Measurements from ENCODE around the gene HGFAC.

Gene HGFAC

GRCh38 chr4:3492741-3493719 lies 51.3 kb downstream of the HGFAC start:
- Histone ChIP-seq H3K9ac (ENCODE audit: low read length) (no peak overlapping the region), H3K4me1 (ENCODE audit: control insufficient read depth, low read depth, low read length) (peaks cover 6% of the 10 kb centered on the region), H3K36me3 (ENCODE audit: control insufficient read depth, low read depth, low read length) (no peaks in the 10 kb centered on the region), H3K27ac (ENCODE audit: low read length) (no peak overlapping the region), H3K4me3 (ENCODE audit: low read length) (no peak overlapping the region), H3K9me3 (ENCODE audit: control insufficient read depth, low read depth, low read length) (no peaks in the 10 kb centered on the region), H3K27me3 (ENCODE audit: control insufficient read depth, insufficient read depth, low read length) (peaks cover 100% of the 10 kb centered on the region)

DNA sequence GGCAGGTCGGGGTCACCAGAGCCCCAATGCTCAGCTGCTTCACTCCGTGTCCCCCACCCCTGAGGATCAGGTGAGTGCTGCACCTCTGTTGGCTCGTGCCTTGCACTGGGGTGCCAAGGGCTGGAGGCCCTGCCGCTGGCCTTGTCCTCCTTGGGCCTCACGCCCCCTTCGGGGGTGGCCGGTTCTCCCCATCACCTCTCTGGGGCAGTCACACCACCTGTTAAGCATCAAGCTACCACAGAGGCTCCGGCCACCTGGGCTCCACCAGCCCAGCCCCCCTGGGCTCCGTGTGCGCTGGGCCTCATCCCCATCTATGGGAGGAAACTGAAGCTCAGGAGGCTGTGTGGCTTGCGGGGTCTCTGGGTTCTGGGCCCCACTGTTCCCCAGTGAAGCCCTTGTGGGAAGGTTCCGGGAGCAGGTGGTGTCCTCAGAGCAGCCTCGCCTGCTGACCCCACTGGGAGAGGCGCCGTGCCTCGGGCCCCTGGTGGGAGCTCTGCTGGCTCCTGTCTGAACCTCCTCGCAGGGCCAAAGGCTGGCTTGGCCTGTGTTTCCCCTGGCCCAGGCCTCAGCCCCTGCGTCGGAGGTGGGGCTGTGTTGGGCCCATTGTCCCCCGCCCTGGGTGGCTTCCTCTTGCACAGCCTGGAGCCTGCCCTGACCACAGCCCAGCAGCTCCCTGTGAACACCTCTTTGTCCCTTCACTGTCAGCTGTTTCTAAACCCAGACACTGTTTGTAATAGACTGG lies 52.1 kb downstream of the HGFAC start:
- H3K4me1 ChIP-seq (ENCODE audit: control insufficient read depth, low read depth, low read length): peaks cover 6% of the 10 kb centered on the region
- peaks cover 99% of the 10 kb centered on the region for H3K27me3 ChIP-seq (ENCODE audit: control insufficient read depth, insufficient read depth, low read length)
- H3K4me3 ChIP-seq (ENCODE audit: low read length): no peak overlapping the region
- no peaks in the 10 kb centered on the region for H3K9me3 ChIP-seq (ENCODE audit: control insufficient read depth, low read depth, low read length)
- H3K9ac ChIP-seq (ENCODE audit: low read length): no peak overlapping the region
- H3K27ac ChIP-seq (ENCODE audit: low read length): no peak overlapping the region
- H3K36me3 ChIP-seq (ENCODE audit: control insufficient read depth, low read depth, low read length): no peaks in the 10 kb centered on the region

DNA sequence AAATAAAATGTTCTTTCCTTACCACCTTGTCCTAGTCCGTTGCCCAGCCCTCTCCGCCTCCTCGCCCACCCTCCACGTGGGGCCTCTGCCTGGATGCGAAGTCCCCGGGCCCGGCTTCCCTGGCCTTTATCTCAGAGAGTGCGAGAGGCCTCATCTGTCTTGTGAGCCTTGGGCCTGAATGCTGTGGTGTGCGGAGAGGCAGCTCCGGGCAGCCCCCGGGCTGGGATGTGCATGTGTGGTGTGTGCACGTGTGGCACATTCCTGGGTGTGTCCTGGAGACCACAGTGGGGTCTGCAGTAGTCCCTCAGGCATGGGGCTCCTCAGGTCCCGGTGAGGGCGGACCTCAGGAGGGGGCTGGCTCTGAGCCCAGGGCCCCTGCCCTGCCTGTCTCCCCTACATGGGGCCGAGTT lies 52.7 kb downstream of the HGFAC start:
- no peaks in the 10 kb centered on the region for H3K9me3 ChIP-seq (ENCODE audit: control insufficient read depth, low read depth, low read length)
- H3K4me1 ChIP-seq (ENCODE audit: control insufficient read depth, low read depth, low read length): peaks cover 6% of the 10 kb centered on the region
- H3K4me3 ChIP-seq (ENCODE audit: low read length): no peak overlapping the region
- no peaks in the 10 kb centered on the region for H3K36me3 ChIP-seq (ENCODE audit: control insufficient read depth, low read depth, low read length)
- H3K27me3 ChIP-seq (ENCODE audit: control insufficient read depth, insufficient read depth, low read length): peaks cover 99% of the 10 kb centered on the region
- H3K27ac ChIP-seq (ENCODE audit: low read length): no peak overlapping the region
- no peak overlapping the region for H3K9ac ChIP-seq (ENCODE audit: low read length)

DNA sequence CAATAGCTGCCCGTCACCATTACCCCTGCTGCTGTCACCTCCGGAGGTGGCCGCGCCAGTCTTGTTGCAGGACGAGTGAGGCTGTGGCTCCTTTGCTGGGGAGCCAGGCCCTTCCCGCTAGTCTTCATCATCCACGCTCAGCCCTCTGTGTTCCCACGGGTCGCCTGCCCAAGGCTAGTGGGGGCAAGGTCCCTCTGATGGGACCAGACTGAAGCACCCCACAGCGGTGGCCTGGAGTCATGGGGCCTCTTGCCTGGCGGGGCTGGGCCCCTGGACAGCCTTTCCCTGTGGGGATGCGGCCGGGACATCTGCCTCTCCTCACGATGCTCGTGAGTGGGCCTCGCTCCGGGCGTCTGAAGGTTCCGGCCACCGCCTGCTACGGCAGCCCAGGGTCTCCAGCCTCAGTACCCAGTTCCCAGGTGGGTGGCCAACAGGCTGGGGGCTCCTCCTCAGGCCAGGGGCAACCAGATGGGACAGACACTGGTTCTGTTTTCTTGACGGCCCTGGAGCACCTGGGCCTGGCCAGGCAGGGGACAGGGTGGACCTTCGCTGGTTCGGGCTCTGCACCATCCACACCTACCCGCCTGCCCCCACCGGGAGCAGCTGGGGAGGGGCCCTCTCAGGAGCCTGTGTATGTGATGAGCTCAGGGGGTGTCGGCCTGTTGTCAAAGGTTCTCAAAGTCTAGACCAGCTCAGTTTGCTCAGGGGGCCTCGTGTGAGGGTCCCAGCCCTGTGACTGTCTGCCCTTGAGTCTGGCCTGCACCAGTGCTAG lies 53.6 kb downstream of the HGFAC start:
- peaks cover 6% of the 10 kb centered on the region for H3K4me1 ChIP-seq (ENCODE audit: control insufficient read depth, low read depth, low read length)
- no peak overlapping the region for H3K9ac ChIP-seq (ENCODE audit: low read length)
- peaks cover 90% of the 10 kb centered on the region for H3K27me3 ChIP-seq (ENCODE audit: control insufficient read depth, insufficient read depth, low read length)
- H3K36me3 ChIP-seq (ENCODE audit: control insufficient read depth, low read depth, low read length): no peaks in the 10 kb centered on the region
- no peak overlapping the region for H3K27ac ChIP-seq (ENCODE audit: low read length)
- no peak overlapping the region for H3K4me3 ChIP-seq (ENCODE audit: low read length)
- H3K9me3 ChIP-seq (ENCODE audit: control insufficient read depth, low read depth, low read length): no peaks in the 10 kb centered on the region

DNA sequence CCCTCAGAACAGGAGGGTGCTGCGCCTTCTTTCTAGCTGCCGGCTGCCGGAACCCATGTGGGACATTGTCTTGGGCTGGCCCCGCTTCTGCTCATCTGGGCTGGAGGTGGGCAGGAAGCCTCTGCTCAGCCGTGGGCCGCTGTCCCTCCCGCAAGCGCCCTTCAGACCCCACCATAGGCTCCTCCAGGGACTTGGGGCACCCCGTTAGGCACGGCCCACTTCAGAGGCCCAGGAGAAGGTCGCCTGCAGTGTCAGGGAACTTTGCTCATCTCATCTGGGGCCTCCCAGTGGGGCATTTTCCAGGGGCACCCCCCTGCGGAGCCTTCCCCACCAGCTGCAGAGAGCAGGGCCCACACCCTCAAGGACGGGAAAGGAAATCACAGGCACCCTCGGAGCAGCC lies 54.3 kb downstream of the HGFAC start:
- H3K27me3 ChIP-seq (ENCODE audit: control insufficient read depth, insufficient read depth, low read length): peaks cover 83% of the 10 kb centered on the region
- H3K27ac ChIP-seq (ENCODE audit: low read length): no peak overlapping the region
- no peaks in the 10 kb centered on the region for H3K9me3 ChIP-seq (ENCODE audit: control insufficient read depth, low read depth, low read length)
- H3K4me3 ChIP-seq (ENCODE audit: low read length): no peak overlapping the region
- no peak overlapping the region for H3K9ac ChIP-seq (ENCODE audit: low read length)
- peaks cover 6% of the 10 kb centered on the region for H3K4me1 ChIP-seq (ENCODE audit: control insufficient read depth, low read depth, low read length)
- no peaks in the 10 kb centered on the region for H3K36me3 ChIP-seq (ENCODE audit: control insufficient read depth, low read depth, low read length)

GRCh38 chr4:3497095-3497494 lies 55.3 kb downstream of the HGFAC start:
- peaks cover 76% of the 10 kb centered on the region for H3K27me3 ChIP-seq (ENCODE audit: control insufficient read depth, insufficient read depth, low read length)
- H3K4me1 ChIP-seq (ENCODE audit: control insufficient read depth, low read depth, low read length): peaks cover 6% of the 10 kb centered on the region
- H3K9me3 ChIP-seq (ENCODE audit: control insufficient read depth, low read depth, low read length): no peaks in the 10 kb centered on the region

DNA sequence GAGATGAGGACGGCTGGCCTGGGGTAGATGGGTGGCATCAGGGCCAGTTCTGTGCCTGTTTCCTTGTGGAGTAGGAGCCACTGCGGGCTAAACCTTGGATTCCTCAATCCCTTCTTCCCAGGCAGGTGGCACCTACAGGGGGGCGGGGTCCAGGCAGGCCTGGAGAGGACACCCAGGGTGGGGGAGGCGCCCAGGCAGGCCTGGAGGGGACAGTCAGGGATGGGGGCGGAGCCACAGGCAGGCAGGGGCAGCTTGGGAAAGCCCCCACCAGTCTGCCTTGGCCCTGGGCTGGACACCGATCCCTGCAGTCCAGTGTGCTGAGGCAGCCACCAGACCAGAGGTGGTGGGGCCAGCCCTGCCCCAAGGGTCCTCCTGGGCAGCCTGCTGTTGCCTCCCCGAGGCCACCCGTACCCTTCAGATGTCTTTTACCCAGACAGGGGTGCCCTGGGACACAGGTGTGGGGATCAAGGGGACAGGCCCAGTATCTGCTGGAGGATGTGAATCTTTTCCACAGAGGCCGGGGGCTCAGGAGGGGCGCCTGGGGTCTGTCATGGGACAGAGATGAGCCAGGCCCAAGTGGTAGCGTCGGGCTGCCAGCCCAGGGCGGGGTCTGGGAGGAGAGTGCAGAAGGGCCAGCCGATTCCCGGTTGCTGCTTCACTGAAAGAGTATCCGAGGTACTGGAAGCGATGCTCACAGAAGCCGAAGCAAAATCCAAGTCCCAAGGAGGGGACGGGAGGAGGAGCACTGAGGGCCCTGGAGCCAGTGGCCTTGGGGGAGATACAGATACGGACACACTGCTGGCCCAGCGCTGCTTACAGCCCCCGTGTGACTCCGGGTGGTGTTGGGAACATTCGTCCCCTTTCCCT lies 56.0 kb downstream of the HGFAC start:
- Histone ChIP-seq H3K27ac (ENCODE audit: low read length) (no peak overlapping the region), H3K9ac (ENCODE audit: low read length) (no peak overlapping the region), H3K9me3 (ENCODE audit: control insufficient read depth, low read depth, low read length) (no peaks in the 10 kb centered on the region), H3K36me3 (ENCODE audit: control insufficient read depth, low read depth, low read length) (peaks cover 4% of the 10 kb centered on the region), H3K27me3 (ENCODE audit: control insufficient read depth, insufficient read depth, low read length) (peaks cover 70% of the 10 kb centered on the region), H3K4me3 (ENCODE audit: low read length) (no peak overlapping the region), H3K4me1 (ENCODE audit: control insufficient read depth, low read depth, low read length) (peaks cover 6% of the 10 kb centered on the region)

More at GRCh38 chr4:3497095-3497494, 55.3 kb downstream of the HGFAC start:
- Histone ChIP-seq H3K4me3 (ENCODE audit: low read length) (no peak overlapping the region), H3K27ac (ENCODE audit: low read length) (no peak overlapping the region), H3K9ac (ENCODE audit: low read length) (no peak overlapping the region), H3K36me3 (ENCODE audit: control insufficient read depth, low read depth, low read length) (no peaks in the 10 kb centered on the region)

- H3K36me3 ChIP-seq (ENCODE audit: control insufficient read depth, low read depth, low read length): peaks cover 4% of the 10 kb centered on the region
- no peak overlapping the region for H3K4me3 ChIP-seq (ENCODE audit: low read length)
- no peak overlapping the region for H3K27ac ChIP-seq (ENCODE audit: low read length)
- H3K9ac ChIP-seq (ENCODE audit: low read length): no peak overlapping the region
- no peaks in the 10 kb centered on the region for H3K9me3 ChIP-seq (ENCODE audit: control insufficient read depth, low read depth, low read length)
- peaks cover 63% of the 10 kb centered on the region for H3K27me3 ChIP-seq (ENCODE audit: control insufficient read depth, insufficient read depth, low read length)
- peaks cover 6% of the 10 kb centered on the region for H3K4me1 ChIP-seq (ENCODE audit: control insufficient read depth, low read depth, low read length)
Measured at GRCh38 chr4:3498407-3498806, 56.6 kb downstream of the HGFAC start.

Measured in iPS-18a (cell line).